ENCODE results near the gene SEMA4C.

GRCh38 chr2:96914332-96914731 lies 44.5 kb upstream of the SEMA4C start:
- no peak for TF ChIP-seq CTCF (IDR thresholded peaks at IDR 0.05)
- peak in 1 of 2 donors; percentile 41 for TF ChIP-seq POLR2AphosphoS5 (IDR thresholded peaks at IDR 0.05)
- no peak for TF ChIP-seq EP300 (IDR thresholded peaks at IDR 0.05)
